ENCODE measurements around the gene TTC12.

- TF ChIP-seq POLR2AphosphoS5 (IDR thresholded peaks at IDR 0.05) = no peak
- TF ChIP-seq, protein P1, sequence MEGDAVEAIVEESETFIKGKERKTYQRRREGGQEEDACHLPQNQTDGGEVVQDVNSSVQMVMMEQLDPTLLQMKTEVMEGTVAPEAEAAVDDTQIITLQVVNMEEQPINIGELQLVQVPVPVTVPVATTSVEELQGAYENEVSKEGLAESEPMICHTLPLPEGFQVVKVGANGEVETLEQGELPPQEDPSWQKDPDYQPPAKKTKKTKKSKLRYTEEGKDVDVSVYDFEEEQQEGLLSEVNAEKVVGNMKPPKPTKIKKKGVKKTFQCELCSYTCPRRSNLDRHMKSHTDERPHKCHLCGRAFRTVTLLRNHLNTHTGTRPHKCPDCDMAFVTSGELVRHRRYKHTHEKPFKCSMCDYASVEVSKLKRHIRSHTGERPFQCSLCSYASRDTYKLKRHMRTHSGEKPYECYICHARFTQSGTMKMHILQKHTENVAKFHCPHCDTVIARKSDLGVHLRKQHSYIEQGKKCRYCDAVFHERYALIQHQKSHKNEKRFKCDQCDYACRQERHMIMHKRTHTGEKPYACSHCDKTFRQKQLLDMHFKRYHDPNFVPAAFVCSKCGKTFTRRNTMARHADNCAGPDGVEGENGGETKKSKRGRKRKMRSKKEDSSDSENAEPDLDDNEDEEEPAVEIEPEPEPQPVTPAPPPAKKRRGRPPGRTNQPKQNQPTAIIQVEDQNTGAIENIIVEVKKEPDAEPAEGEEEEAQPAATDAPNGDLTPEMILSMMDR (IDR thresholded peaks at IDR 0.05) = no peak
Observed at GRCh38 chr11:113350336-113351067, 36.1 kb downstream of the TTC12 start.

Data from prostate gland (tissue), 2 donors.